GM19397 (cell line): Measurements from ENCODE around the gene VPS37B.
"Not testable (repeated sequence)": the region's sequence is repeated elsewhere in the genome, so short reads cannot be mapped to it uniquely, and the experiment has no call there.

Experiments used
- ATAC-seq: cut with Tn5 transposase; IDR thresholded peaks from one replicate; pipeline ENCODE4 v1.9.1; 2021; ENCODE audit warnings: mild to moderate bottlenecking, moderate library complexity; ENCODE audit not compliant: unreplicated experiment

Gene VPS37B

GRCh38 chr12:122895704-122896636 lies at the start of gene VPS37B:
VPS37B (minus strand) TSS chr12:122896124; CDS start chr12:122896062, 62 bp downstream.
- ATAC-seq = peak; percentile 58

GRCh38 chr12:122944605-122945592 lies 49.0 kb upstream of the VPS37B start:
- no peak for ATAC-seq

GRCh38 chr12:122943196-122943595 lies 47.3 kb upstream of the VPS37B start:
- ATAC-seq = no peak

GRCh38 chr12:122942637-122943036 lies 46.7 kb upstream of the VPS37B start:
- ATAC-seq = no peak

- ATAC-seq = not testable (repeated sequence)
Observed at GRCh38 chr12:122941351-122941750, 45.4 kb upstream of the VPS37B start.

- no peak for ATAC-seq
Observed at GRCh38 chr12:122939125-122939524, 43.2 kb upstream of the VPS37B start.

- no peak for ATAC-seq
Observed at GRCh38 chr12:122937622-122938091, 41.7 kb upstream of the VPS37B start.

- no peak for ATAC-seq
Observed at GRCh38 chr12:122935318-122935717, 39.4 kb upstream of the VPS37B start.

GRCh38 chr12:122934722-122935121 lies 38.8 kb upstream of the VPS37B start:
- no peak for ATAC-seq

- no peak for ATAC-seq
Observed at GRCh38 chr12:122932207-122932606, 36.3 kb upstream of the VPS37B start.

- ATAC-seq = no peak
Observed at GRCh38 chr12:122929812-122930211, 33.9 kb upstream of the VPS37B start.

GRCh38 chr12:122929148-122929538 lies 33.2 kb upstream of the VPS37B start:
- no peak for ATAC-seq

GRCh38 chr12:122928404-122929147 lies 32.7 kb upstream of the VPS37B start:
- no peak for ATAC-seq

GRCh38 chr12:122927756-122928403 lies 32.0 kb upstream of the VPS37B start:
- ATAC-seq = no peak

GRCh38 chr12:122921917-122922316 lies 26.0 kb upstream of the VPS37B start:
- ATAC-seq = no peak

GRCh38 chr12:122920687-122921086 lies 24.8 kb upstream of the VPS37B start:
- no peak for ATAC-seq

- ATAC-seq = no peak
Observed at GRCh38 chr12:122918827-122919226, 22.9 kb upstream of the VPS37B start.

GRCh38 chr12:122917507-122918121 lies 21.7 kb upstream of the VPS37B start:
- no peak for ATAC-seq

- no peak for ATAC-seq
Observed at GRCh38 chr12:122909442-122910288, 13.7 kb upstream of the VPS37B start.
